GM12864 (cell line): ENCODE measurements around the gene CDH12.

Source experiments
- DNase-seq: peaks from one replicate; pipeline ENCODE4 v3.0.0-alpha.2; 2011; ENCODE audit warnings: low read depth
- H3K4me3 ChIP-seq: 2 replicates; pipeline ENCODE4 v1.5.1; 2011; ENCODE audit warnings: mild to moderate bottlenecking, low read depth, low read length, control low read depth
- CTCF ChIP-seq: IDR thresholded peaks from 2 replicates; pipeline ENCODE4 v1.5.1; 2011; ENCODE audit warnings: low read depth, mild to moderate bottlenecking, moderate library complexity, low read length, control low read depth, inconsistent platforms; ENCODE audit errors: missing control alignments

Gene CDH12

GRCh38 chr5:22644859-22645258, 208.3 kb downstream of the CDH12 start:
- no peak for TF ChIP-seq CTCF
- H3K4me3 ChIP-seq = no peak overlapping the region
- no peak for DNase-seq

DNA sequence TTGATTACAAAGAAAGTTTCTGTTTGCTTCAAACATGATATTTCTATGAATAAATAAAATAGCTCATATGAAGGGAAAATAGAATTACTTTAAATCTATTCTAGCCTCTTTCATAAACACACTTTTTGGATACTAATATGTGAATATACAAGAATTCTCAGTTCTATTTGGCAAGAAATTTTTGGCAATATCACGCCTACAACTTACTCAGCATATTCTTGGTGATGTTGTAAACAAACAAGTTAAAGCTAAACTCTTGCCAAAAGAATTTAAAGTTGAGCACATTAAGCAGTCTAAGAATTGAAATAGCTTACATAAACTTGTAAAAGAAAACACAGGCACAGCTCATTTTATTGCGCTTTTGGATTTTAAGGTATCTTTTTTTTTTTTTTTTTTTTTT, 209.8 kb downstream of the CDH12 start:
- no peak for DNase-seq
- H3K4me3 ChIP-seq = no peak overlapping the region
- no peak for TF ChIP-seq CTCF

- DNase-seq = no peak
- TF ChIP-seq CTCF = no peak
- H3K4me3 ChIP-seq = no peak overlapping the region
Observed at GRCh38 chr5:22631683-22632082, 221.5 kb downstream of the CDH12 start.

DNA sequence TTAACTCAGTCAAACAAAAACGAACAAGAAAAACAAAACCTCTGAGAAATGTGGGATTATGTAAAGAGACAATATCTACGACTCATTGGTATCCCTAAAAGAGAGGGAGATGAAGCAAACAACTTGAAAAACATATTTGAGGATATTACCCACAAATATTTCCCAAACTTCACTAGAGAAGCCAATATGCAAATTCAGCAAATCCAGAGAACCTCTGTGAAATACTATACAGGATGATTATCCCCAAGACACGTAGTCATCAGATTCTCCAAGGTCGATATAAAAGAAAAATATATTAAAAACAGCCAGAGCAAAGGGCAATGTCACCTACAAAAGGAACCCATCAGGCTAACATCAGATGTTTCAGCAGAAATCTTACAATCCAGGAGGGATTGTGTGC, 226.1 kb downstream of the CDH12 start:
- no peak for DNase-seq
- no peak for TF ChIP-seq CTCF
- no peak overlapping the region for H3K4me3 ChIP-seq

- no peak for DNase-seq
- H3K4me3 ChIP-seq = no peak overlapping the region
- no peak for TF ChIP-seq CTCF
Observed at GRCh38 chr5:22625451-22625850, 227.7 kb downstream of the CDH12 start.

GRCh38 chr5:22621084-22621483, 232.1 kb downstream of the CDH12 start:
- no peak for TF ChIP-seq CTCF
- no peak for DNase-seq
- no peak overlapping the region for H3K4me3 ChIP-seq

DNA sequence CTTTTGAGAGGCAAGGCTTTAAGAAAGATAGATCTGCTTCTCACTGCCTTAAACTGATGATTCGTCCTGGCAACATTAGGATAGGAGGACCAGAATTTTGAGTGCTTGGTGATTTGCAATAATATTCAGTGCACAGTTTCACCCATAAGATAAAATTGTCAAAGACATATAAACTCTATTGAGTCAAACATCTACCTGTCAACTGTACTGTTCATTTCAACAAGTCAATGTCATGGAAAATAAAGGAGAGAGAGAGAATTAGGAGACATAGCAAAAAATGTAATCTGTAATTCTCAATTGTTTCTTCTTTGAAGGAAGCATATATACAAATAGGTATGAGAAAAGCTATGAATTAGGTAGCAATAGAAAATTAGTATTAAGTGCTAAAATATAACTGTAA, 237.2 kb downstream of the CDH12 start:
- DNase-seq = no peak
- no peak overlapping the region for H3K4me3 ChIP-seq
- no peak for TF ChIP-seq CTCF
